HepG2 (cell line): Measurements from ENCODE around the gene HIVEP2. TPM values are rescaled to one million over a fixed set of nuclear protein-coding genes. Genes with fewer than 3 reads are reported as not detected.
A peak's percentile ranks its signal among the peaks of the same experiment; 100 is the strongest.

Experiments
- AFF4 ChIP-seq: sonication (generic); formaldehyde crosslinking; IDR thresholded peaks from 2 replicates; pipeline ENCODE4 v1.4.0; 2020; ENCODE audit warnings: missing genetic modification reagents
- CAMTA2 ChIP-seq: sonication (generic); formaldehyde crosslinking; IDR thresholded peaks from 2 replicates; pipeline ENCODE4 v1.4.0; 2020; ENCODE audit warnings: mild to moderate bottlenecking, missing genetic modification reagents, borderline replicate concordance
- DNMT3B ChIP-seq: conservative IDR thresholded peaks from 2 replicates; pipeline ENCODE4 v1.6.1; 2016; ENCODE audit warnings: missing biosample characterization, control low read depth
- EEA1 ChIP-seq: sonication (generic); formaldehyde crosslinking; IDR thresholded peaks from 2 replicates; pipeline ENCODE4 v1.5.1; 2020; ENCODE audit warnings: mild to moderate bottlenecking, missing genetic modification reagents, borderline replicate concordance
- ELF4 ChIP-seq: sonication (generic); formaldehyde crosslinking; IDR thresholded peaks from 2 replicates; pipeline ENCODE4 v1.5.0; 2020; ENCODE audit warnings: missing genetic modification reagents, mild to moderate bottlenecking, moderate library complexity, borderline replicate concordance
- GMEB1 ChIP-seq: sonication (generic); formaldehyde crosslinking; IDR thresholded peaks from 2 replicates; pipeline ENCODE4 v1.5.1; 2020; ENCODE audit warnings: missing genetic modification reagents, mild to moderate bottlenecking, borderline replicate concordance
- HNF1B ChIP-seq: sonication (generic); formaldehyde crosslinking; IDR thresholded peaks from 2 replicates; pipeline ENCODE4 v1.5.1; 2020; ENCODE audit warnings: mild to moderate bottlenecking, moderate library complexity, missing genetic modification reagents
- NR2F2 ChIP-seq: IDR thresholded peaks from 2 replicates; pipeline ENCODE4 v1.6.1; 2012; ENCODE audit warnings: low read depth, inconsistent platforms, borderline replicate concordance
- RFX1 ChIP-seq: fragments of 450-650 bp; IDR thresholded peaks from 2 replicates; pipeline ENCODE4 v1.6.1; 2017
- SCMH1 ChIP-seq: sonication (generic); formaldehyde crosslinking; IDR thresholded peaks from 2 replicates; pipeline ENCODE4 v1.9.0; 2021; ENCODE audit warnings: missing genetic modification reagents, mild to moderate bottlenecking, borderline replicate concordance
- ZBTB10 ChIP-seq: sonication (generic); formaldehyde crosslinking; IDR thresholded peaks from 2 replicates; pipeline ENCODE4 v1.4.0; 2020; ENCODE audit warnings: missing genetic modification reagents, borderline replicate concordance
- ZNF232 ChIP-seq: sonication (generic); formaldehyde crosslinking; IDR thresholded peaks from 2 replicates; pipeline ENCODE4 v1.4.0; 2020; ENCODE audit warnings: missing genetic modification reagents, borderline replicate concordance
- ZNF253 ChIP-seq: sonication (generic); formaldehyde crosslinking; IDR thresholded peaks from 2 replicates; pipeline ENCODE4 v1.8.0; 2022; ENCODE audit warnings: mild to moderate bottlenecking, missing genetic modification reagents, borderline replicate concordance
- ZNF343 ChIP-seq: sonication (generic); formaldehyde crosslinking; IDR thresholded peaks from 2 replicates; pipeline ENCODE4 v1.4.0; 2020; ENCODE audit warnings: mild to moderate bottlenecking, missing genetic modification reagents
- ZNF460 ChIP-seq: sonication (generic); formaldehyde crosslinking; IDR thresholded peaks from 2 replicates; pipeline ENCODE4 v1.5.1; 2020; ENCODE audit warnings: missing genetic modification reagents, mild to moderate bottlenecking, borderline replicate concordance
- ZNF7 ChIP-seq: IDR thresholded peaks from 2 replicates; pipeline ENCODE4 v1.6.1; 2016; ENCODE audit warnings: missing biosample characterization, missing genetic modification reagents
- ZSCAN31 ChIP-seq: sonication (generic); formaldehyde crosslinking; IDR thresholded peaks from 2 replicates; pipeline ENCODE4 v1.5.0; 2020; ENCODE audit warnings: low read depth, mild to moderate bottlenecking, missing genetic modification reagents
- polyA plus RNA-seq, 8 experiments: library from polyadenylated mRNA; depleted of rRNA in 3 of 8; stranded (reverse) in 7 of 8; unstranded in 1 of 8; fragments of >200 nt; fragmentation: Illumina TruSeq in 4 of 8; extraction: Trizol in 4 of 8; gene quantifications; 2 replicates each; pipeline versions ENCODE4 v1.2.1 to v1.2.3, GENCODE V29; 2011 to 2016; ENCODE audit warnings: low read depth in 4 of 8, missing spikeins in 1 of 8, mixed read lengths in 1 of 8; ENCODE audit not compliant: insufficient read depth in 1 of 8
- total RNA-seq, 5 experiments: library from RNA; depleted of rRNA; stranded (reverse); fragments of >200 nt; fragmentation: Illumina TruSeq; extraction: Trizol; gene quantifications; 2 replicates each; pipeline ENCODE4 v1.2.3, GENCODE V29; 2016; ENCODE audit warnings: low read depth in 1 of 5

Gene HIVEP2
- total and polyA plus RNA-seq, 2 of the 13 experiments (the other 11 are each of a cell fraction or from before 2014, with no cell fraction given) = 3.4 to 12.9 TPM

- TF ChIP-seq ZNF232 (CRISPR knock-in tag) = peak; percentile 73; the same call in 1 of the 2 replicates
- no peak for TF ChIP-seq EEA1 (CRISPR knock-in tag)
- no peak for TF ChIP-seq ZNF253 (CRISPR knock-in tag)
- TF ChIP-seq DNMT3B (CRISPR knock-in tag) = no peak; the same call in 1 of the 2 replicates
- peak; percentile 98 for TF ChIP-seq HNF1B
- TF ChIP-seq GMEB1 = peak; percentile 50; the same call in 1 of the 2 replicates
- peak; percentile 73; the same call in 1 of the 2 replicates for TF ChIP-seq NR2F2
- TF ChIP-seq ZBTB10 (CRISPR knock-in tag) = no peak
- no peak for TF ChIP-seq SCMH1 (CRISPR knock-in tag)
- TF ChIP-seq RFX1 = no peak
- peak; percentile 92 for TF ChIP-seq ZSCAN31 (CRISPR knock-in tag)
- peak; percentile 68; the same call in 1 of the 2 replicates for TF ChIP-seq ZNF460 (CRISPR knock-in tag)
- TF ChIP-seq CAMTA2 (CRISPR knock-in tag) = no peak
- peak; percentile 26; the same call in 1 of the 2 replicates for TF ChIP-seq ZNF7 (CRISPR knock-in tag)
- TF ChIP-seq ZNF343 (CRISPR knock-in tag) = peak; percentile 91; the same call in 1 of the 2 replicates
- 0 out of 2 replicates have a peak, but pooled peaks have one; percentile 52 for TF ChIP-seq AFF4 (CRISPR knock-in tag)
- no peak for TF ChIP-seq ELF4 (CRISPR knock-in tag)
Measured at GRCh38 chr6:142845624-142846458, 99.1 kb downstream of the HIVEP2 start (continued).
